Activated CD4-positive, alpha-beta T cell treated with anti-CD3 and anti-CD28 coated beads, Interleukin-2, Interleukin-6, amounts not matched to agents 100 ng/mL and 50 ng/mL, durations not matched to agents 16 hours and 8 hours (primary cell): ENCODE measurements around the gene MCUB.

Experiments used
- DNase-seq: peaks from one replicate; pipeline ENCODE4 v3.0.0-alpha.2; 2020

The MCUB gene

GRCh38 chr4:109733728-109734127 lies 173.7 kb downstream of the MCUB start:
- DNase-seq, result no peak

- DNase-seq, result no peak
These were observed 175.7 kb downstream of the MCUB start for GRCh38 chr4:109735566-109736365.
